Testis (tissue), 3 donors: ENCODE measurements around the gene AMBP. TPM values are rescaled to one million over a fixed set of nuclear protein-coding genes. Genes with fewer than 3 reads are reported as not detected.
"Not testable (repeated sequence)": the region's sequence is repeated elsewhere in the genome, so short reads cannot be mapped to it uniquely, and the experiment has no call there.

Experiments
- DNase-seq: peaks from one replicate; pipeline ENCODE4 v3.0.0-alpha.2; 2019
- H3K27ac ChIP-seq, 2 donors: fragments of 200-600 bp; sonication (generic); one replicate each; pipeline ENCODE4 v1.5.1; 2019
- H3K27me3 ChIP-seq: fragments of 200-600 bp; sonication (generic); one replicate; pipeline ENCODE4 v1.5.1; 2019
- H3K36me3 ChIP-seq: fragments of 200-600 bp; sonication (generic); one replicate; pipeline ENCODE4 v1.5.1; 2017; ENCODE audit warnings: low read depth; ENCODE audit errors: missing control alignments
- H3K4me1 ChIP-seq: fragments of 200-600 bp; sonication (generic); one replicate; pipeline ENCODE4 v1.5.1; 2019
- H3K4me3 ChIP-seq, 2 donors: fragments of 200-600 bp; sonication (generic); one replicate each; pipeline ENCODE4 v1.5.1; 2017 to 2019
- H3K9me3 ChIP-seq: fragments of 200-600 bp; sonication (generic); one replicate; pipeline ENCODE4 v1.5.1; 2017
- POLR2A ChIP-seq: fragments of 450-650 bp; IDR thresholded peaks from one replicate; pipeline ENCODE4 v1.6.1; 2017; ENCODE audit warnings: antibody characterized with exemption, mild to moderate bottlenecking, moderate library complexity
- WGBS, 2 donors: methylation state at CpG; one replicate each; pipeline ENCODE4 v1.1.5; 2018; 5-methylcytosine and 5-hydroxymethylcytosine counted together
- intact Hi-C: fragments of 100-400 bp; cut with DNase I; formaldehyde crosslinking; loops from one replicate; pipeline ENCODE4 v1.15.1; 2023; ENCODE audit warnings: low total_unique reads
- polyA plus RNA-seq: library from polyadenylated mRNA; stranded (reverse); fragments of 350-450 nt; fragmentation: Illumina TruSeq; extraction: RNeasy Lipid Tissue Mini Kit (QIAGEN cat#74804); gene quantifications from one replicate; pipeline ENCODE4 v1.2.3, GENCODE V29; 2014; ENCODE audit warnings: low read depth, low replicate concordance; ENCODE audit not compliant: insufficient read depth
- total RNA-seq, 2 donors: library from RNA; depleted of rRNA; stranded (reverse); fragments of >200 nt; gene quantifications; one replicate each; pipeline ENCODE4 v1.2.3, GENCODE V29; 2016
- TF ChIP-seq, protein P1 (sequence below), 3 experiments: fragments of 450-650 bp in 2 of 3; fragments of 200-600 bp in 1 of 3; sonication (generic) in 1 of 3; IDR thresholded peaks; one replicate each; pipeline ENCODE4 v1.5.1; 2016 to 2019; ENCODE audit warnings: antibody characterized with exemption in 3 of 3, mild to moderate bottlenecking in 2 of 3, moderate library complexity in 1 of 3

Gene AMBP
- total and polyA plus RNA-seq, 3 donors from 2014 or later, result 0.47 to 0.88 (median 0.68) TPM

DNA sequence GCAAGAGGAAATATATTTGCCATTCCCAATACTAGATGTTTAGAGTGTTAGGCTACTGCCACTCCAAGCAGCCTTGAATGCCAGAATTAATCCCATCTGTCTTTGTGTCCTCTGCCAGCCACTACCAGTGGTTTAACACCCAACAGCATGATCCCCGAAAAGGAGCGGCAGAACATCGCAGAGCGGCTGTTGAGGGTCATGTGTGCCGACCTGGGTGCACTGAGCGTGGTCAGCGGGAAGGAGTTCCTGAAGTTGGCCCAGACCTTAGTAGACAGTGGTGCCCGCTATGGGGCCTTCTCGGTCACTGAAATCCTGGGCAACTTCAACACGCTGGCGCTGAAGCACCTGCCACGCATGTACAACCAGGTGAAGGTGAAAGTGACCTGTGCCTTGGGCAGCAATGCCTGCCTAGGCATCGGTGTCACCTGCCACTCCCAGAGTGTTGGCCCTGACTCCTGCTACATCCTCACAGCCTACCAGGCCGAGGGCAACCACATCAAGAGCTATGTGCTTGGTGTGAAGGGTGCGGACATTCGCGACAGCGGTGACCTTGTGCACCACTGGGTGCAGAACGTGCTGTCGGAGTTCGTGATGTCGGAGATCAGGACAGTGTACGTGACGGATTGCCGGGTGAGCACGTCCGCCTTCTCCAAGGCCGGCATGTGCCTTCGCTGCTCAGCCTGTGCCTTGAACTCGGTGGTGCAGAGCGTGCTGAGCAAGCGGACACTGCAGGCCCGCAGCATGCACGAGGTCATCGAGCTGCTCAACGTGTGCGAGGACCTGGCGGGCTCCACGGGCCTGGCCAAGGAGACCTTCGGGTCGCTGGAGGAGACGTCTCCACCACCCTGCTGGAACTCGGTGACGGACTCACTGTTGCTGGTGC lies 29.3 kb downstream of the AMBP start:
- no peak overlapping the region for H3K4me3 ChIP-seq
- intact Hi-C loops, result no loop called here
- peak; percentile 7 for DNase-seq
- H3K36me3 ChIP-seq, result no peaks in the 10 kb centered on the region
- TF ChIP-seq, protein P1, sequence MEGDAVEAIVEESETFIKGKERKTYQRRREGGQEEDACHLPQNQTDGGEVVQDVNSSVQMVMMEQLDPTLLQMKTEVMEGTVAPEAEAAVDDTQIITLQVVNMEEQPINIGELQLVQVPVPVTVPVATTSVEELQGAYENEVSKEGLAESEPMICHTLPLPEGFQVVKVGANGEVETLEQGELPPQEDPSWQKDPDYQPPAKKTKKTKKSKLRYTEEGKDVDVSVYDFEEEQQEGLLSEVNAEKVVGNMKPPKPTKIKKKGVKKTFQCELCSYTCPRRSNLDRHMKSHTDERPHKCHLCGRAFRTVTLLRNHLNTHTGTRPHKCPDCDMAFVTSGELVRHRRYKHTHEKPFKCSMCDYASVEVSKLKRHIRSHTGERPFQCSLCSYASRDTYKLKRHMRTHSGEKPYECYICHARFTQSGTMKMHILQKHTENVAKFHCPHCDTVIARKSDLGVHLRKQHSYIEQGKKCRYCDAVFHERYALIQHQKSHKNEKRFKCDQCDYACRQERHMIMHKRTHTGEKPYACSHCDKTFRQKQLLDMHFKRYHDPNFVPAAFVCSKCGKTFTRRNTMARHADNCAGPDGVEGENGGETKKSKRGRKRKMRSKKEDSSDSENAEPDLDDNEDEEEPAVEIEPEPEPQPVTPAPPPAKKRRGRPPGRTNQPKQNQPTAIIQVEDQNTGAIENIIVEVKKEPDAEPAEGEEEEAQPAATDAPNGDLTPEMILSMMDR (IDR thresholded peaks at IDR 0.05), result no peak
- no peak for TF ChIP-seq POLR2A
- H3K4me1 ChIP-seq, result no peaks in the 10 kb centered on the region
- 95% methylated on average over 36 to 44 of the region's 44 CpGs for WGBS, 2 donors
- no peaks in the 10 kb centered on the region for H3K9me3 ChIP-seq
- no peak overlapping the region for H3K27ac ChIP-seq
- H3K27me3 ChIP-seq, result no peaks in the 10 kb centered on the region

DNA sequence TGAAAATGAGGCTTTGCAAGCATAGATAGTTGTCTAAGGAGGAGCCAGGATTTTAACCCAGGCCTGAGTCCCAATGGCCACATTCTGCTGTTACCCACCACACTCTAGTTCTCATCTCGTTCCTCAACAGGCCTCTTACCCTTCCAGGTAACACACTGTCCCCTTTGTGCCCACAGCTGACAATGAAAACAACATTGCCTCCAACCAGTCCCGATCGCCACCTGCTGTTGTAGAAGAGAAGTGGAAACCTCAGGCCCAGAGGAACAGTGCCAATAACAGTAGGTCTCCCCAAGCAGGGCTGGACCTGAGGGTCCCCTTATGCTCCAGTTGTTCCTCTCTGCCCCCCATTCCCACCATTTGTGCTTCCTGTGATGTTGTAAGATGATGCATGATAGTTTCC lies 30.4 kb downstream of the AMBP start:
- no peaks in the 10 kb centered on the region for H3K27me3 ChIP-seq
- H3K4me1 ChIP-seq, result no peaks in the 10 kb centered on the region
- H3K4me3 ChIP-seq, result no peak overlapping the region
- H3K9me3 ChIP-seq, result no peaks in the 10 kb centered on the region
- no peak overlapping the region for H3K27ac ChIP-seq
- intact Hi-C loops, result no loop called here
- H3K36me3 ChIP-seq, result no peaks in the 10 kb centered on the region
- TF ChIP-seq, protein P1 (IDR thresholded peaks at IDR 0.05), result no peak
- no peak for TF ChIP-seq POLR2A
- DNase-seq, result peak; percentile 21
- 50 to 86% methylated on average over 1 to 3 of the region's 3 CpGs for WGBS, 2 donors

DNA sequence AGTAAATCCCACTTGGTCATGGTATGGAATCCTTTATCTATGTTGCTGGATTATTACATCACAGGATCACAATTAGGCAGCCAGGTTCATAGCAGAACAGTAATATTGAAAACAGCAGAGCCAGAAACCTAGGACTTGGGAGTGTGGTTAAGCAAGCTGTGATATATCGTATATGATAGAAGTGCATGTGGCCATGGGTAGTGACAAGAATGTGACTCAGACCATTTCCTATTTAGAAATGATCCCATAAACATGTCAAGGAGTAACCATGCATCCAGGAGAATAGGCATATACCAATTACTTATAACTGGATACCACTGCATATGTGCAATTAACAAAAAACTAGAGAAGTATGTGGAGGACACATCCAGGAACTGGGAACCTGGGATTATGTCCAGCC lies 31.2 kb downstream of the AMBP start:
- Histone ChIP-seq H3K36me3 (no peaks in the 10 kb centered on the region), H3K4me1 (no peaks in the 10 kb centered on the region), H3K4me3 (no peak overlapping the region), H3K27ac (no peak overlapping the region), H3K9me3 (no peaks in the 10 kb centered on the region), H3K27me3 (no peaks in the 10 kb centered on the region)
- WGBS, 2 donors, result 97 to 100% methylated on average over 1 of the region's 1 CpG
- DNase-seq, result no peak
- intact Hi-C loops, result no loop called here
- TF ChIP-seq POLR2A, result no peak
- TF ChIP-seq, protein P1 (IDR thresholded peaks at IDR 0.05), result no peak

DNA sequence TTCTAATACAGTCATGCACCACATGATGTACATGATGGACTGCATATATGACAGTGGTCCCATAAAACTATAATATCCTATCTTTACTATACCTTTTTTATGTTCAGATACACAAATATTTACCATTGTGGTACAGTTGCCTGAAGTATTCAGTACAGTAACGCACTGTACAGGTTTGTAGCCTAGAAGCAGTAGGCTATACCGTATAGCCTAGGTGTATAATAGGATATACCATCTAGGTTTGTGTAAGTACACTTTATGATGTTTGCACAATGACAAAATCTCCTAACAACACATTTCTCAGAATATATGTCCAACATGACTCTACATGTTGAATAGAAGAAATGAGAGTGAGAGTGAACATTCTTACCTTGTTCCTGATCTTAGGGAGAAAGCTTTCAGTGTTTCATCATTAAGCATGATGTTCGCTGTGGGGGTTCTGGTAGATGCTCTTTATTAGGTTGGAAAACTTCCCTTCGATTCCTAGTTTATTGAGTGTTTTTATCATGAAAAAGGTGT lies 31.8 kb downstream of the AMBP start:
- no peaks in the 10 kb centered on the region for H3K4me1 ChIP-seq
- no peak for TF ChIP-seq POLR2A
- TF ChIP-seq, protein P1 (IDR thresholded peaks at IDR 0.05), result no peak
- H3K27ac ChIP-seq, result no peak overlapping the region
- no peak for DNase-seq
- H3K27me3 ChIP-seq, result no peaks in the 10 kb centered on the region
- intact Hi-C loops, result no loop called here
- no peaks in the 10 kb centered on the region for H3K36me3 ChIP-seq
- no peak overlapping the region for H3K4me3 ChIP-seq
- H3K9me3 ChIP-seq, result no peaks in the 10 kb centered on the region
- 94 to 98% methylated on average over 4 of the region's 4 CpGs for WGBS, 2 donors

DNA sequence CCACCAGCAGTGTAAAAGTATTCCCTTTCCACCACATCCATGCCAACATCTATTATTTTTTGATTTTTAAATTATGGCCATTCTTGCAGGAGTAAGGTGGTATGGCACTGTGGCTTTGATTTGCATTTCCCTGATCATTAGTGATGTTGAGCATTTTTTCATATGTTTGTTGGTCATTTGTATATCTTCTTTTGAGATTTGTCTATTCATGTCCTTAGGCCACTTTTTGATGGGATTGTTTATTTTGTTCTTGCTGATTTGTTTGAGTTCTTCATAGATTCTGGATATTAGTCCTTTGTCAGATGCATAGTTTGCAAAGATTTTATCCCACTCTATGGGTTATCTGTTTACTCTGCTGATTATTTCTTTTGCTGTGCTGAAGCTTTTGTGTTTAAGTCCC lies 34.4 kb downstream of the AMBP start:
- H3K27ac ChIP-seq, DNase-seq, H3K9me3 ChIP-seq, H3K4me1 ChIP-seq, H3K27me3 ChIP-seq, intact Hi-C loops, H3K4me3 ChIP-seq, H3K36me3 ChIP-seq: not testable (repeated sequence)
